PC-3 (cell line): ENCODE measurements around the gene SMAP1.

Experiments used
- EZH2 ChIP-seq: fragments of 300-600 bp; sonication (generic); IDR thresholded peaks from one replicate; pipeline ENCODE4 v1.6.1; 2017; ENCODE audit warnings: antibody characterized with exemption, mild to moderate bottlenecking, low read length; ENCODE audit not compliant: unreplicated experiment
- TF ChIP-seq, protein P1 (sequence below): fragments of 300-600 bp; sonication (generic); conservative IDR thresholded peaks from 2 replicates; pipeline ENCODE4 v1.5.1; 2017; ENCODE audit warnings: antibody characterized with exemption, low read depth, mild to moderate bottlenecking, low read length

DNA sequence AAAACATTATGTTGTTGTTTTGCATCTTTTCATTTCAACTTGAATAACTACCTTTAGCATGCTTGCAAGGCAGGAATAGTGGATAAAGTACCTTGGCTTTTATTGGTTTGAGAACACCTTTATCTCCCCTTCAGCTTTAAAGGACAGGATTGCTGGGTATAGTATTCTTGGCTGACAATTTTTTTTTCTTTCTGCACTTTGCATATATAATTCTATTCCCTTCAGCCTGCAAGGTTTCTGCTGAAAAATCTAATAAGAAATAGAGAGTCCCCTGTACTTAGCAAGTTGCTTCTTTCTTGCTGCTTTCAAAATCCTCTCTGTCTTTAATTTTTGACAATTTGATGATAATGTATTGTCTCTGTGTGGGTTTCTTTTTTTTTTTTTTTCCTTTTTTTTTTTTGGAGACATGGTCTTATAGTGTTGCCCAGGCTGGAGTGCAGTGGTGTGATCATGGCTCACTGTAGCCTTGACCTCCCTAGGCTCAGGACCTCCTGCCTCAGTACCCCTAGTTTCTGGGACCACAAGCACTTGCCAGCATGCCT is 47.1 kb downstream of the SMAP1 start:
- TF ChIP-seq, protein P1, sequence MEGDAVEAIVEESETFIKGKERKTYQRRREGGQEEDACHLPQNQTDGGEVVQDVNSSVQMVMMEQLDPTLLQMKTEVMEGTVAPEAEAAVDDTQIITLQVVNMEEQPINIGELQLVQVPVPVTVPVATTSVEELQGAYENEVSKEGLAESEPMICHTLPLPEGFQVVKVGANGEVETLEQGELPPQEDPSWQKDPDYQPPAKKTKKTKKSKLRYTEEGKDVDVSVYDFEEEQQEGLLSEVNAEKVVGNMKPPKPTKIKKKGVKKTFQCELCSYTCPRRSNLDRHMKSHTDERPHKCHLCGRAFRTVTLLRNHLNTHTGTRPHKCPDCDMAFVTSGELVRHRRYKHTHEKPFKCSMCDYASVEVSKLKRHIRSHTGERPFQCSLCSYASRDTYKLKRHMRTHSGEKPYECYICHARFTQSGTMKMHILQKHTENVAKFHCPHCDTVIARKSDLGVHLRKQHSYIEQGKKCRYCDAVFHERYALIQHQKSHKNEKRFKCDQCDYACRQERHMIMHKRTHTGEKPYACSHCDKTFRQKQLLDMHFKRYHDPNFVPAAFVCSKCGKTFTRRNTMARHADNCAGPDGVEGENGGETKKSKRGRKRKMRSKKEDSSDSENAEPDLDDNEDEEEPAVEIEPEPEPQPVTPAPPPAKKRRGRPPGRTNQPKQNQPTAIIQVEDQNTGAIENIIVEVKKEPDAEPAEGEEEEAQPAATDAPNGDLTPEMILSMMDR: no peak
- no peak for TF ChIP-seq EZH2
